ENCODE results near the gene GLI3.

GLI3 gene

DNA sequence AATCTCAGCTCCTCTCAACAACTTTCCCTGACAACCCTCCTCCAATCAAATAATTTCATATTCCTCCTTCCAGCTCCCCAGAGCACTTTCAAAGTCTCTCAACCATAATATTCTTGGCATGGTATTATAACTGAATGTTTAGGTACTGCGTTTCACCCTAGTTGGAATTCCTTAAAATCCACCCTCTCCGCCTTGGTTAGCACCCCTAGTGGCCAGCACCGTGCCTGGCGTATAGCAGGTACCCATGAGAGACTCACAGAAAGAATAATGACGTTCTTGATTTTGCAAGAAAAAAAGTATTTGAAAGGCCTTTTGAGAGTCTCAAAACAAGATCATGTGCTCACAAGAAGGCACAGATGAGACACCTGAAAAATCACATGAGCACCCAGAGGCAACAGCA lies 50.9 kb downstream of the GLI3 start:
- no peaks in the 10 kb centered on the region for H3K9me3 ChIP-seq (ENCODE audit: control insufficient read depth, low read length)
- H3K4me3 ChIP-seq (ENCODE audit: insufficient read depth, low read depth, low read length, poor library complexity, severe bottlenecking), result no peak overlapping the region
- H3K27ac ChIP-seq (ENCODE audit: insufficient read depth, low read length, poor library complexity, severe bottlenecking), result no peak overlapping the region
- H3K36me3 ChIP-seq (ENCODE audit: control insufficient read depth, insufficient read depth, low read length), result no peaks in the 10 kb centered on the region
- DNase-seq, result no peak
- H3K4me1 ChIP-seq (ENCODE audit: control insufficient read depth, insufficient read depth, low read length, poor library complexity, severe bottlenecking), result no peaks in the 10 kb centered on the region
- no peaks in the 10 kb centered on the region for H3K27me3 ChIP-seq (replicated peaks; ENCODE audit: control insufficient read depth, insufficient read depth, low read length, poor library complexity, severe bottlenecking)

DNA sequence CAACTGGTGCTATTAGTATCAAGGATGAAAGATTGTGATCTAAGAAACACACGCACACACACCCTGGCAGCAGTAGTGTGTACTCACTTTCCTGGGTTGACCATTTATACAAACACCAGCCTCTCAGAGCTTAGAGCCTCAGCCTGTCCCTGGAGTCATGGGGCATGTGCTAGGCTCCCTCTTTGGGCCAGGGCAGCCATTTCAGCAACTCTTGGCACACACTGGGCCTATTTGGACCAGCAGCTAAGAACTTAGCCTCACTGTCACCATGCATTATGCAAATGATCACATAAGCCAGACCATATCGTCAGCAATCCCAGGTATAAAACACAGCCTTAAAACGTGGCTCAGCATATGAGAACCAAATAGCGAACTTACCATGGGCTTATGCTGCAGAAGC lies 51.3 kb downstream of the GLI3 start:
- no peak overlapping the region for H3K27ac ChIP-seq (ENCODE audit: insufficient read depth, low read length, poor library complexity, severe bottlenecking)
- no peak for DNase-seq
- no peaks in the 10 kb centered on the region for H3K4me1 ChIP-seq (ENCODE audit: control insufficient read depth, insufficient read depth, low read length, poor library complexity, severe bottlenecking)
- no peaks in the 10 kb centered on the region for H3K36me3 ChIP-seq (ENCODE audit: control insufficient read depth, insufficient read depth, low read length)
- no peaks in the 10 kb centered on the region for H3K27me3 ChIP-seq (replicated peaks; ENCODE audit: control insufficient read depth, insufficient read depth, low read length, poor library complexity, severe bottlenecking)
- H3K4me3 ChIP-seq (ENCODE audit: insufficient read depth, low read depth, low read length, poor library complexity, severe bottlenecking), result no peak overlapping the region
- H3K9me3 ChIP-seq (ENCODE audit: control insufficient read depth, low read length), result no peaks in the 10 kb centered on the region

DNA sequence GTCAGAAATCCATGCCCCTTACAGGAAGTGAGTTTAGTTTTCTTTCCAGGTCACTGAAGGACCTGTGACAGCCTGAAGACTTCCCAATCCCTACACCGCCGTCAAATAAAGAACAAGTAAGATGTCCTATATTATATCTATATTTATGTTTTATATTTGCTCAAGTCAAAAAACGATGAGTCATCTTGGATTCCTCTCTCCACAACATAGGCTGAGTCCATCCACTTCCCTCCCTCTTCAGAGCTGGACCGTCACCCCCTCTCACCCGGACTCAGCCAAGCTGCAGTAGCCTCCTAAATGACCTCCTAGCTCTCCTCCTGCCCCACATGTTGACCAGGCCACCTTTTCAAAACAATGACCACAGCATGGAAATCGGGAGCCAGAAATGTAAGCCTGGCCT lies 53.5 kb downstream of the GLI3 start:
- H3K27me3 ChIP-seq (replicated peaks; ENCODE audit: control insufficient read depth, insufficient read depth, low read length, poor library complexity, severe bottlenecking), result no peaks in the 10 kb centered on the region
- no peaks in the 10 kb centered on the region for H3K9me3 ChIP-seq (ENCODE audit: control insufficient read depth, low read length)
- no peaks in the 10 kb centered on the region for H3K4me1 ChIP-seq (ENCODE audit: control insufficient read depth, insufficient read depth, low read length, poor library complexity, severe bottlenecking)
- H3K36me3 ChIP-seq (ENCODE audit: control insufficient read depth, insufficient read depth, low read length), result no peaks in the 10 kb centered on the region
- no peak overlapping the region for H3K27ac ChIP-seq (ENCODE audit: insufficient read depth, low read length, poor library complexity, severe bottlenecking)
- no peak for DNase-seq
- no peak overlapping the region for H3K4me3 ChIP-seq (ENCODE audit: insufficient read depth, low read depth, low read length, poor library complexity, severe bottlenecking)

DNA sequence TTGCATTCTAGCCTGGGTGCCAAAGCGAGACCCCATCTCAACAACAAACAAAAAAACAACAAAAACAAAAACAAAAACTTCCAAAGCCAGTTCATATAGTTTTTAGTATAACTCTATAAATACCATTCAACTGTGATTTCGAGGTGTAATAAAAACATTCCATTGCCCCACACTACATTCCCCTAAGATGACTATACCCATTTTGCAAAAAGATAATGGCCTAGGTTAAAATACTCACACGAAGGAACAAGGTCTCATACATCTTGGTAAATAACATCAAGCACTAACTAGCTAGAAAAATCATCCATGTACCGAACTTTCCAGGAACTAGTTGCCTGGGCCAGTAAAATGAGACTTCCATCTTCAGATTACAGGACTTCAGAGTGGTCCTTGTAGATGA lies 55.4 kb downstream of the GLI3 start:
- H3K27ac ChIP-seq (ENCODE audit: insufficient read depth, low read length, poor library complexity, severe bottlenecking), result no peak overlapping the region
- no peaks in the 10 kb centered on the region for H3K36me3 ChIP-seq (ENCODE audit: control insufficient read depth, insufficient read depth, low read length)
- no peaks in the 10 kb centered on the region for H3K4me1 ChIP-seq (ENCODE audit: control insufficient read depth, insufficient read depth, low read length, poor library complexity, severe bottlenecking)

DNA sequence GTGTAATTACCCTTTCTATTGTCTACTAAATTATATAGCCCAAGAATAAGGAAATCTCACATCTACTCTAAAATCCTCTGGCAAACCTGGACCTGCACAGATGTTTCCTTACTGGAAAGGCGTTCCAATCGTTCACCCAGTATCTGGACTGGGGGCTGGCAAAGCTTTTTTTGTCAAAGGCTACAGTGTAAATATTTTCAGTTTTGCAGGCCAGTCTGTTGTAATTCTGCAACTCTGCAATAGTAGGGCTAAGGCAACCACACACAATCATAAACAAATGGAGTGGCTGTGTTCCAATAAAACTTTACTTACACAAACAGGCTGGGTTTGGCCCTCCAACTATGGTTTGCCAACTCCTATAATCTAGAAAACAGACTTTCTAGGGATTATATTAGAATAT lies 56.2 kb downstream of the GLI3 start:
- DNase-seq, result no peak
- Histone ChIP-seq H3K36me3 (ENCODE audit: control insufficient read depth, insufficient read depth, low read length) (no peaks in the 10 kb centered on the region), H3K9me3 (ENCODE audit: control insufficient read depth, low read length) (no peaks in the 10 kb centered on the region), H3K4me3 (ENCODE audit: insufficient read depth, low read depth, low read length, poor library complexity, severe bottlenecking) (no peak overlapping the region), H3K4me1 (ENCODE audit: control insufficient read depth, insufficient read depth, low read length, poor library complexity, severe bottlenecking) (no peaks in the 10 kb centered on the region), H3K27ac (ENCODE audit: insufficient read depth, low read length, poor library complexity, severe bottlenecking) (no peak overlapping the region), H3K27me3 (replicated peaks; ENCODE audit: control insufficient read depth, insufficient read depth, low read length, poor library complexity, severe bottlenecking) (no peaks in the 10 kb centered on the region)

More for the DNA sequence above, 55.4 kb downstream of the GLI3 start:
- DNase-seq, result no peak
- Histone ChIP-seq H3K9me3 (ENCODE audit: control insufficient read depth, low read length) (no peaks in the 10 kb centered on the region), H3K4me3 (ENCODE audit: insufficient read depth, low read depth, low read length, poor library complexity, severe bottlenecking) (no peak overlapping the region), H3K27me3 (replicated peaks; ENCODE audit: control insufficient read depth, insufficient read depth, low read length, poor library complexity, severe bottlenecking) (no peaks in the 10 kb centered on the region)

DNA sequence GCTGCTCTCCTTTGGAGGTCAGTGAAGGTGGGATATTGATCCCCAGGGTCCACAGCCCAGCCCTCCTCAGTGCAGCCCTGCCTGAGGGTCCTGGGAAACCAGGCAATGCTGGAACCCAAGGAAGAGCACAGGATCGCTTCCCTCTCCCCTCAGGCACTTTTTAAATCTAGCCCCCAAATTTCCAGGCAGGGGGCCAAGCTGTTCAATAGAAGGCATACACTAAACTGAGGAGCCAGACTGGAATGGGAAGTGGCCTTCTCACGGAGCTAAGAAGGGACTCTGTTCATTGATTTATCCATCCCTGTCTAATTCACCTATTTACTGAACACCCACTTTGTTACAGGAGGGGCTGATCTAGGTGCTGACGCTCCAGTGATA lies 60.3 kb downstream of the GLI3 start:
- no peaks in the 10 kb centered on the region for H3K4me1 ChIP-seq (ENCODE audit: control insufficient read depth, insufficient read depth, low read length, poor library complexity, severe bottlenecking)
- no peak for DNase-seq
- H3K27ac ChIP-seq (ENCODE audit: insufficient read depth, low read length, poor library complexity, severe bottlenecking), result no peak overlapping the region
- H3K27me3 ChIP-seq (replicated peaks; ENCODE audit: control insufficient read depth, insufficient read depth, low read length, poor library complexity, severe bottlenecking), result no peaks in the 10 kb centered on the region
- no peaks in the 10 kb centered on the region for H3K36me3 ChIP-seq (ENCODE audit: control insufficient read depth, insufficient read depth, low read length)
- no peak overlapping the region for H3K4me3 ChIP-seq (ENCODE audit: insufficient read depth, low read depth, low read length, poor library complexity, severe bottlenecking)
- no peaks in the 10 kb centered on the region for H3K9me3 ChIP-seq (ENCODE audit: control insufficient read depth, low read length)

DNA sequence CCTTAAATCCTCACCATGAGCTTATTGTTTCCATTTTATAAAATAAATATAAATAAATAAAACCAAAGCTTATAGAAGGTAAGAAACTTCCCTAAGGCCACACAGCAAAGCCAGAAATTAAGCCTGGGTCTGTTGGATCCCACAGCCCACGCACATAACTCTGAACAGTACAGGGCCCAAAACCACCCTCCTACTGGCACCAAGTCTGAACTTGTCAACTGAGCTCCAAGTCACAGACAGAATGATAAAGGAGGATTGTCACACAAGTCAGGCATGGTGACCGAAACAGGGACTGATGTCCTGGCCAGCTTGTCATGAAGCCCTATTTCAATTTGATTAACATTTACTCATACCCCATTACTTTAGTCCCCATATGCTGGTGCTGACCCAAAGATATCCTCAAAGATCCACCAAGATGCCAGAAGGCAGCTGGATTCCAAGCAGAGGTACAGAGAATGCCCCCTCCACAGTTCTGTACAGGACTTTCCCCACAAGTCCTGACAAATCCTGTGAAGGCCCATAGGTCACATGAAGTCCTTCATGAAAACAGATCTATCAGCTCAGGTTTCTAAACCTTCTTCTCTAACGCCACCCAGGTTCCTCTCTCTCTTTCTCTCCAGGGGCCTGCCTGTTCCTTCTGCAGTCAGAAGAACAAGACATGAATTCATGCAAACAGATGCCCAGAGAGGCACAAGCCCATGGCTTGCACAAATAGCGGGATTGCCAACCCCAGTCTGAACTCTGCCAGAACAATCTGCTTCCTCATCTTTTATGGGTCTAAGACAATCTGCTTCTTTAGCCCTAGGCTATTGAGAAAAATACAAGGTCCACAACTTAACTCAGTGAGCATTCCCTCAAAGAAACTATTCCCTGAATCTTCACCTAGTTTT lies 60.9 kb downstream of the GLI3 start:
- no peak for DNase-seq
- no peaks in the 10 kb centered on the region for H3K9me3 ChIP-seq (ENCODE audit: control insufficient read depth, low read length)
- no peak overlapping the region for H3K4me3 ChIP-seq (ENCODE audit: insufficient read depth, low read depth, low read length, poor library complexity, severe bottlenecking)
- no peaks in the 10 kb centered on the region for H3K4me1 ChIP-seq (ENCODE audit: control insufficient read depth, insufficient read depth, low read length, poor library complexity, severe bottlenecking)
- no peaks in the 10 kb centered on the region for H3K36me3 ChIP-seq (ENCODE audit: control insufficient read depth, insufficient read depth, low read length)
- no peaks in the 10 kb centered on the region for H3K27me3 ChIP-seq (replicated peaks; ENCODE audit: control insufficient read depth, insufficient read depth, low read length, poor library complexity, severe bottlenecking)
- no peak overlapping the region for H3K27ac ChIP-seq (ENCODE audit: insufficient read depth, low read length, poor library complexity, severe bottlenecking)

DNA sequence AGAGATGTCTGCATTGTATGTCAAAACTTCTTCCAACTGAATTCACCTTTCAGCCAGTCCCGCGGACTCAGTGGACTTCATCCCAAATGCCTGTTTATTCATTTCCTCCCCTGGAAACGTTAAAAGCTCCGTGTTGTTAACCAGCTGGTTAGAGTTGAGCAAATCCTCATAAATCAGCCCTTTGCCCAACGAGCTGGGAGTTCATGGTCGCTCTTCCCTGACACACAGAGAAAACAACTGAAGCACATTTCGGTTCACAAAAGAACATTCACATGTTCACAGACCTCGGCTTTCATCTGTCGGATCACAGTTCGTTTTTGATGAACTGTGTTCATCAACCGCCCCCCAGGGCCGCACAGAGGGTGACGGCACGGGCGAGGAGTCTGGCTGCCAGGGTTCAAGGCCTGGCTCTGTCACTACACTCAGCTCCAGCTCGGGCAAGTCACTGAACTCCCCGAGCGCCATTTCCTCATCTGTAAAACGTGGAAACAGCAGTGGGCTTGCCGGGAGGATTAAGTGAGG lies 62.6 kb downstream of the GLI3 start:
- H3K27ac ChIP-seq (ENCODE audit: insufficient read depth, low read length, poor library complexity, severe bottlenecking), result no peak overlapping the region
- H3K4me1 ChIP-seq (ENCODE audit: control insufficient read depth, insufficient read depth, low read length, poor library complexity, severe bottlenecking), result no peaks in the 10 kb centered on the region
- H3K27me3 ChIP-seq (replicated peaks; ENCODE audit: control insufficient read depth, insufficient read depth, low read length, poor library complexity, severe bottlenecking), result no peaks in the 10 kb centered on the region
- H3K36me3 ChIP-seq (ENCODE audit: control insufficient read depth, insufficient read depth, low read length), result no peaks in the 10 kb centered on the region
- no peaks in the 10 kb centered on the region for H3K9me3 ChIP-seq (ENCODE audit: control insufficient read depth, low read length)
- DNase-seq, result no peak
- no peak overlapping the region for H3K4me3 ChIP-seq (ENCODE audit: insufficient read depth, low read depth, low read length, poor library complexity, severe bottlenecking)

DNA sequence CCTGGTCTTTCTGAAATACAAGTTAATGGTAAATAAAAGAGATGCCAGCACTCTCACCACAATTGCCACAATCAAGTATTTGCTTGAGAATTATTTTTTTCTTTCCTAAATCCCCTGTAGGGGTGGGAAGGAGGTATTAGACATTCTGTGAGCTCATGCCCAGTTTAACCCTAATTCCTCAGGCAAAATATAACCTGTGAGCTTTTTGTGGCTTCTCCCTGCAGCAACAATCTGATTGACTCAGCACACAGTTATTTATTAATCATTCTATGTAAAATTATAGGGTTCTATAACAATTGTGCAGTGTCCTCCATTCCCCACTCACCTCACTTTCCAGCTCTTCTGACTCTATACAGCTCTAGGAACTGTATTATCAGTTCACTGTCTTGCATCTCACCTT lies 66.3 kb downstream of the GLI3 start:
- Histone ChIP-seq H3K36me3 (ENCODE audit: control insufficient read depth, insufficient read depth, low read length) (no peaks in the 10 kb centered on the region), H3K27ac (ENCODE audit: insufficient read depth, low read length, poor library complexity, severe bottlenecking) (no peak overlapping the region), H3K27me3 (replicated peaks; ENCODE audit: control insufficient read depth, insufficient read depth, low read length, poor library complexity, severe bottlenecking) (no peaks in the 10 kb centered on the region), H3K4me1 (ENCODE audit: control insufficient read depth, insufficient read depth, low read length, poor library complexity, severe bottlenecking) (no peaks in the 10 kb centered on the region), H3K9me3 (ENCODE audit: control insufficient read depth, low read length) (no peaks in the 10 kb centered on the region), H3K4me3 (ENCODE audit: insufficient read depth, low read depth, low read length, poor library complexity, severe bottlenecking) (no peak overlapping the region)
- DNase-seq, result no peak

DNA sequence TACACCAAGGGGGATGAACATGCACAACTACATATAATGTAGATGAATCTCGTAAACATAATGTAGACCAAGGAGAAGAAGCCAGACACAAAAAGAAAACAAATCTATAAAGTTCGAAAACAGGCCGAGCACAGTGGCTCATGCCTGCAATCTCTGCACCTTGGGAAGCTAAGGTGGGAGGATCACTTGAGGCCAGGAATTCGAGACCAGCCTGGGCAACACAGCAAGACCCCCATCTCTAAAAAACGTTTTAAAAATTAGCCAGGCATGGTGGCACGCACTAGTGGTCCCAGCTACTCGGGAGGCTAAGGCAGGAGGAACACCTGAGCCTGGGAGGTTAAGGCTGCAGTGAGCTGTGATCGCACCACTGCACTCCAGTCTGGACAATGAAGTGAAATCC lies 68.5 kb downstream of the GLI3 start:
- H3K36me3 ChIP-seq (ENCODE audit: control insufficient read depth, insufficient read depth, low read length), result no peaks in the 10 kb centered on the region
- H3K4me3 ChIP-seq (ENCODE audit: insufficient read depth, low read depth, low read length, poor library complexity, severe bottlenecking), result no peak overlapping the region
- DNase-seq, result no peak
- no peaks in the 10 kb centered on the region for H3K27me3 ChIP-seq (replicated peaks; ENCODE audit: control insufficient read depth, insufficient read depth, low read length, poor library complexity, severe bottlenecking)
- no peak overlapping the region for H3K27ac ChIP-seq (ENCODE audit: insufficient read depth, low read length, poor library complexity, severe bottlenecking)
- H3K9me3 ChIP-seq (ENCODE audit: control insufficient read depth, low read length), result no peaks in the 10 kb centered on the region
- no peaks in the 10 kb centered on the region for H3K4me1 ChIP-seq (ENCODE audit: control insufficient read depth, insufficient read depth, low read length, poor library complexity, severe bottlenecking)
